HTR-8/SVneo (cell line): ENCODE results near the gene TUBB2A.
"Not testable (repeated sequence)": the region's sequence is repeated elsewhere in the genome, so short reads cannot be mapped to it uniquely, and the experiment has no call there.

ENCODE experiments used
- DNase-seq: peaks from one replicate; pipeline ENCODE4 v3.0.0; 2011; ENCODE audit warnings: low spot score, mixed read lengths; ENCODE audit not compliant: insufficient read length
- FAIRE-seq: peaks from 2 replicates; lab custom pipeline; 2011; peaks lifted over from hg19 to GRCh38; lab: Jason Lieb, UNC

The TUBB2A gene

GRCh38 chr6:3183066-3183465, 25.7 kb upstream of the TUBB2A start:
- DNase-seq (no peak), FAIRE-seq (no peak)

DNA sequence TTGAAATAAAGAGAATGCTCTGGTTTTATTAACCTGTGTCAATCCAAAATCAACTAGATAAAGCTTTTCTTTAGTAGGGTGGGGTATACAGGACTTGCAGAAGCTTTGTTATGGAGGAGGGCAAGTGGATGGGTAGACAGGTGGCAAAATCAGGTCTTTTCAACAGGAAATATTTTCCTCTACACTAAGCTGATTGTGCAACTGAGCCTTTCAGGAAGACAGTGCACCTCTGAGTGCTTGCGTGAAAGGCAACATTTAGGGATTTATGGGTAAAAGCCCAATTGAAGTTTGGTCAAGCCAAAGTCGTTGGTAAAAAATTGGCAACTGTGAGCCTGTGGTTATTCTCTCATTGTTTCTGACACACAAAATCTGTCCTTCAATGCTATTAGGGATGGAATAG, 23.8 kb upstream of the TUBB2A start:
- FAIRE-seq = no peak
- DNase-seq = no peak

GRCh38 chr6:3179945-3180344, 22.6 kb upstream of the TUBB2A start:
- DNase-seq = not testable (repeated sequence)

GRCh38 chr6:3178666-3179065, 21.3 kb upstream of the TUBB2A start:
- FAIRE-seq = peak; percentile 59
- DNase-seq = not testable (repeated sequence)

More at GRCh38 chr6:3179945-3180344, 22.6 kb upstream of the TUBB2A start:
- FAIRE-seq = not testable (repeated sequence)

DNA sequence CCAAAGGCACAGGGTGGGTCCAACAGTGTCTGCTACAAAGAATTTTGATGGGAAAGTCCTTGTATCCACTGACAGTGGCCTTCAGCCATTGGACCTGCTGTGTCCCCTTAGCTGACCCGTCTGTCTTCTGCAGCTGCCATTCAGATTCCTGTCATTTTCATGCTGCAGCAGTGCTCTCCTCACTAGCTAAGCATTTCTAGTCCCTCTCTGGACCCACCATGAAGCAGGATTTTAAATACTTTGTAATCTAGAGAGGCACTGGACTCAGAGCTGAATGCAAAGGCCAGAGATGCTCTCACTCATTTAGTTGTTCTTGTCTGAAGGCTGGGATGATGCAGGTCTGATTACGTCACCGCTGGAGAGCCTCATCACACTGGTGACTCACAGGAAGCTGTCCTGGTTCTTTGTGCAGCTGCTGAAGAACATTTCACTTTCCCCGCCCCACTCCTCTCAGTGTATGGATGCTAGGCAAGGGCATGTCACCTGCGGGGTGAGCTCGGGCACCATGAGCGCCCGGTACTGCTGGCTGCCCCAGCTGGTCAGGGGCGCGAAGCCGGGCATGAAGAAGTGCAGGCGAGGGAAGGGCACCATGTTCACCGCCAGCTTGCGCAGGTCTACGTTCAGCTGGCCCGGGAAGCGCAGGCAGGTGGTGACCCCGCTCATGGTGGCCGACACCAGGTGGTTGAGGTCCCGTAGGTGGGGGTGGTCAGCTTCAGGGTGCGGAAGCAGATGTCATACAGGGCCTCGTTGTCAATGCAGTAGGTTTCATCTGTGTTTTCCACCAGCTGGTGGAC, 19.4 kb upstream of the TUBB2A start:
- peak; percentile 85 for DNase-seq

DNA sequence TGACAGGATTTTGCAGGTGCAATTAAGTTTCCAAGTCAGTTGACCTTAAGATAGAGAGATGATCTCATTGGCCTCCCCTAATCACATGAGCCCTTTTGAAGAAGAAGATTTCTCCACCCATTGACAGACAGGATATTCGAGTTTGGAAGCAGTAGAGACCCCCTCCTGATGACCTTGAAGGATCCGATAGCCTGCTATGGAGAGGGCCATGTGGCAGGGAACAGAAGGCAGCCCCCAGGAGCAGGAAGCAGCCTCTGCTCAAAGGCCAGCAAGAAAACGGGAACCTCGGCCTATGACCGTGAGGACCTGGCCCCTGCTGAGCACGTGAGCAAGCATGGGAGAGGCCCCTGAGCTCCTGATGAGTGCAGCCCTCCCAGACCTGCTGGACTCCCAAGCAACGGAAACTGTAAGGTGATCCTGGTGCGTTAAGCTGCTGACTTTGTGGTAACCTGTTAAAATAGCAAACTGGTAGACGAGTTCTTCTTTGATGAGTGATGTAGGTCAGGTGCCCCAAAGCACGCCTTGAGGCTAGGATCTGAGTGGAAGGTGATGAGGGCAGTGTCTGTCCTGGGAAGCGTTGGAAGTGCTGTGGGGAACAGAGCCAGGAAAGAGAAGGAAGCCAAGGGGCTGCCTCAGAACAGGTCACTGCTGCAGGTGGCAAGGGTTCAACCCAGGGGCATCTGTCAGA, 18.5 kb upstream of the TUBB2A start:
- DNase-seq = no peak
- FAIRE-seq = no peak

More for the DNA sequence above, 19.4 kb upstream of the TUBB2A start:
- no peak for FAIRE-seq

- not testable (repeated sequence) for FAIRE-seq, DNase-seq
These were observed 16.3 kb upstream of the TUBB2A start for GRCh38 chr6:3173636-3174089.

GRCh38 chr6:3172789-3173188, 15.4 kb upstream of the TUBB2A start:
- not testable (repeated sequence) for DNase-seq, FAIRE-seq

DNA sequence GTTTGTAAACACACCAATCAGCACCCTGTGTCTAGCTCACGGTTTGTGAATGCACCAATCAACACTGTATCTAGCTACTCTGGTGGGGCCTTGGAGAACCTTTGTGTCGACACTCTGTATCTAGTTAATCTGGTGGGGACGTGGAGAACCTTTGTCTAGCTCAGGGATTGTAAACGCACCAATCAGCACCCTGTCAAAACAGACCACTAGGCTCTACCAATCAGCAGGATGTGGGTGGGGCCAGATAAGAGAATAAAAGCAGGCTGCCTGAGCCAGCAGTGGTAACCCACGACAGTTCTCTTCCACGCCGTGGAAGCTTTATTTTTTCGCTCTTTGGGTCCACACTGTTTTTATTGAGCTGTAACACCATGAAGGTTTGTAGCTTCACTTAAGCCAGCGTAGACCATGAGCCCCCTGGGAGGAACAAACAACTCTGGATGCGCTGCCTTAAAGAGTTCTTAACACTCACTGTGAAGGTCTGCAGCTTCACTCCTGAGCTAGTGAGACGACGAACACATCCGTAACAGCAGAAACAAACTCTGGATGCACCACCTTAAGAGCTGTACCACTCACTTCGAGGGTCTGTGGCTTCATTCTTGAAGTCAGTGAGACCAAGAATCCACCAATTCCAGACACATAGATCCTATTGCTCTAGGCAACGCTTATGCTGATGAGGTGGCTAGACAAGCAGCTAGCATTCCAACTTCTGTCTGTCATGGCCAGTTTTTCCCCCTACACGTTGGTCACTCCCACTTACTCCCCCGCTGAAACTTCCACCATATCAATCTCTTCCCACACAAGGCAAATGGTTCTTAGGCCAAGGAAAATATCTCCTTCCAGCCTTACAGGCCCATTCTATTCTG, 14.2 kb upstream of the TUBB2A start:
- DNase-seq = not testable (repeated sequence)
- peak; percentile 4 for FAIRE-seq

DNA sequence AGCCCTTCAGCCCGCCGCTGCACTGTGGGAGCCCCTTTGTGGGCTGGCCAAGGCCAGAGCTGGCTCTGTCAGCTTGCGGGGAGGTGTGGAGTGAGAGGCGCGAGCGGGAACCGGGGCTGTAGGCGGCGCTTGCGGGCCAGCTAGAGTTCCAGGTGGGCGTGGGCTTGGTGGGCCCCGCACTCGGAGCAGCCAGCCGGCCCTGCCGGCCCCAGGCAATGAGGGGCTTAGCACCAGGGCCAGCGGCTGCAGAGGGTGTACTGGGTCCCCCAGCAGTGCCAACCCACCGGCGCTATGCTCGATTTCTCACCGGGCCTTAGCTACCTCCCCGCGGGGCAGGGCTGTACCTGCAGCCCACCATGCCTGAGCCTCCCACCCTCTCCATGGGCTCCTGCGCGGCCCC, 13.3 kb upstream of the TUBB2A start:
- not testable (repeated sequence) for FAIRE-seq, DNase-seq

DNA sequence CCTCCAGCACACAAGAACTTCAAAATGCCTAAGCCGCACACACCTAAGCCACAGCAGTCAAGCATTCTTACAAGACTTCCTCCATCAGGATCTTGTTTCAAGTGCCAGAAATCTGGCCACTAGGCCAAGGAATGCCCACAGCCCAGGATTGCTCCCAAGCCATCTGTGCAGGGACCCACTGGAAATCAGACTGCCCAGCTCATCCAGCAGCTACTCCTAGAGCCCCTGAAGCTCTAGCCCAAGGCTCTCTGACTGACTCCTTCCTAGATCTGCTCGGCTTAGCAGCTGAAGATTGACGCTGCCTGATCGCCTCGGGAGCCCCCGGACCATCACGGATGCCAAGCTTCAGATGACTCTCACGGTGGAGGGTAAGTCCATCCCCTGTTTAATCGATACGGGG, 10.7 kb upstream of the TUBB2A start:
- FAIRE-seq, DNase-seq: not testable (repeated sequence)

GRCh38 chr6:3166535-3167225, 9.3 kb upstream of the TUBB2A start:
- not testable (repeated sequence) for DNase-seq, FAIRE-seq

DNA sequence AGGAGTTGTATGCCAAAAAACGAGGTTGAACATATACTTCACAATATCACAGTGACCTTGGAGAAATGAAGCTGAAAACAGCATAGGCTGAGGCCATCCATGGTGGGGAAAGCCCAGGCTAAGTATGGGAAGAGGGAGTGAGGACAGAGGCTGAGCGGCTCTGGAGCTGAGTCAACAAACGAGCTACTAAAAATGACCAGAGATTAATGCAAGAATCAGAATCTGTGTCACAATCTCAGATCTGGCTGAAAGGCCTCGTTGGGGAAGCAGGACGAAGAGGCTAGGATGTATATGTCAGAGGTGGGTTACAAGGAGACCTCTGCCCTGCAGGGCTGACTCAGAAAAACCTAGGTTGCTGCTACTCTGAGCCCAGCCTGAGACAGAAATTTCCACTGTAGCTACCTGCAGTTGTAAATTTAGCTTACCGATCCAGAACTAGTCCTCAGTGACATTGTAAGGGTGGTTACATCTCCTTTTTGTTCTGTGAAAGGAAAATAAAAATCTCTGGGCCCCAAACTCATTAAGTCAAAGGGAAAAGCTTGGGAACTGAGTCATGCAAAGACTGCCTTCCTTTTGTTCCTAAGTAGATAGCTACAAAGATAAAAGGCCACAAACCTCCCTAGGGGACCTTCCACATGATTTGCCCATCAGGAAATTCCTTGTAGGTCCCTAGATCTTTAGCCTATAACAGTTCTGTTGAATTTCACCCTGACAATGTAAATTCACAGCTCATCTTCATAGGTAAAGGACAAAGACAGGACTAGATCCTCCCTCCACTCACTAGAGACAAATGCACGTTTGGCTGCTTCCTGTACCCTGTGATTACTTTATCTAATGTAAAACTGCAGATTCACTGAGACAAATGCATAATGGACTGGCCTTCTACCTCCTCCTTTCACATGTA, 8.5 kb upstream of the TUBB2A start:
- DNase-seq = no peak
- FAIRE-seq = no peak

DNA sequence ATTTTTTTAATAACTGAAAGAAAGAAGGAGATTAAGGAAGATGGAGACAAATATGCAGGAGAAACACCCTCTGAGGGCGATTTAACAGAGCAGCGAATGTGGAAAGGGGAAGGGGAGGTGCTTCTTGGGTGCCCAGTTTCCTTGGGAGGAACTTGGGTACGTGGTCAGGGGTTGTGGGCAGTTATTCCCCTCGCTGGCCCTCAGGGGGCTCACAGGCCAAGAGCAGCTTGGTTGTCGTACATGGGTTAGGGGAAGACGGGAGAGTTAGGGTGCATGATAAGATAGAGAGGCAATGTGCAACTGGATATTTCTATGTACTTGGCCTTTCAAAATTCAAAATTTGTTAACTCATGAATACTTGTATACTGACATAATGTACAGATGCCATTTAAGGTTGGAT, 7.0 kb upstream of the TUBB2A start:
- DNase-seq = no peak
- no peak for FAIRE-seq

- FAIRE-seq (no peak), DNase-seq (no peak)
These were observed 5.9 kb upstream of the TUBB2A start for GRCh38 chr6:3163248-3163594.

DNA sequence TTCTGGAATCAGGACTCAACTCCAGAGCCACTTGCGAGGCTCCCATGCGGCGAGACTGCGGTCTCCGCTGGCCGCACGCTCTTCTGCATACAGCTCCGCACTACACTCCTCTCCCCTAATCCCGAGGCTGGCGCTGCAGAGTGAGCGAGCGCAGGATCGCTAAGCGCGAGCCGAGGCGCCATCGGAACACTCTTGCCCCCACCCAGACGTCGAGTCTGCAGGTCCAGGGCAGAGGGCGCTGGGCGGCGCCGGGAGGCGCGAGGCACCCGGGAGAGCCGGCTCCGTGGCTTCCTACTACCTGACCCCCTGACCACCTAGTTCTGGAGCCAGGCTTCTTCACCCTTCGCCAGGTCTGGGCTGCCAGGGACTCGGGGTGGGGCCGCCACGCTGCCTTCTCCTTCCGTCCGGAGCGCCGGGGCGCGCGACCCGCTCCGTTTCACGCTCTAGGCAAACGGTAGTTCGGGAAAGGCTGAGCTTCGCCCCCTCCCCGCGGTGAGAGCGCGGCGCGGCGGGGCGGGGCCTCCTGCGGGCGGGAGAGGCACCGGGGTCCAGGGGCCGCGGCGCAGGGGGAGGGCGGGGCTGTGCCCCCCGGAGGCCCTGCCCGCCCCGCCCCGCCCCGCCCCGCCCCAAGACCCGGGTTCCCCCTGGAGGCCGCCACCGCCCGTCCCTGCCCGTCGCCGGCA, 5.4 kb upstream of the TUBB2A start:
- DNase-seq (peak; percentile 86), FAIRE-seq (no peak)

DNA sequence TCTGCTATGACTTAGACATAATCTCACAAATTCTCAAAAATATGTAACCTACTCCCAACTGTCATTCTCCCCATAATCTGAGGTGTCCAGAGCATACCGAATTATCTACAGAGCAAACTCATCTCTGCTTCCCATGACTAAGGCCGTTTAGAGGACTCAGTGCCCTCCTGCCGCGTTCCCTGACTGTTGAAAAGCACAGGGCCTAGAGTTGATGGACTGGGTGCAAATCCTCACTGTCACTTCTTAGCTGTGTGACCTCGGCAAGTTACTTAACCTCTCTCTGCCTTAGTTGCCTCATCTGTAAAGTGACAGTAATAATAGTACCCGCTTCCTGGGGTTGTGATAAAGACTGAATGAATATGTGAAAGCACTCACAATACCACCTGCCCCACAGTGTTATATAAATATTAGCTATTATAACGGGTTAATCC, 4.7 kb upstream of the TUBB2A start:
- FAIRE-seq (no peak), DNase-seq (no peak)
